H1 (cell line): ENCODE measurements around the gene HABP4.

Experiments used
- ASH2L ChIP-seq: fragments of 200-600, 300-600 bp; sonication (generic); IDR thresholded peaks from one replicate; pipeline ENCODE4 v1.7.1; 2017; ENCODE audit warnings: low read length
- CTCF ChIP-seq, 3 experiments: IDR thresholded peaks; 1 replicate in 2 of 3; 2 replicates in 1 of 3; pipeline versions ENCODE4 v1.5.1 to v1.6.1; 2011; ENCODE audit warnings: low read length in 3 of 3, mild to moderate bottlenecking in 3 of 3, inconsistent platforms in 2 of 3, low read depth in 1 of 3, moderate library complexity in 1 of 3; ENCODE audit not compliant: insufficient read depth in 1 of 3; ENCODE audit errors: control extremely low read depth in 1 of 3
- EP300 ChIP-seq, 2 experiments: IDR thresholded peaks; 1 replicate in 1 of 2; 2 replicates in 1 of 2; pipeline ENCODE4 v1.6.1; 2011 to 2012; ENCODE audit warnings: low read depth in 2 of 2, low read length in 2 of 2, mild to moderate bottlenecking in 2 of 2, borderline replicate concordance in 1 of 2, inconsistent platforms in 1 of 2, moderate library complexity in 1 of 2
- EZH2 ChIP-seq: fragments of 200-600 bp; sonication (generic); IDR thresholded peaks from 2 replicates; pipeline ENCODE4 v1.7.1; 2012; ENCODE audit warnings: low read depth, mild to moderate bottlenecking, moderate library complexity, low read length, inconsistent platforms; ENCODE audit not compliant: severe bottlenecking
- MAFK ChIP-seq: IDR thresholded peaks from 2 replicates; pipeline ENCODE4 v1.6.1; 2012; ENCODE audit warnings: low read depth, mild to moderate bottlenecking, improper control_type of control experiment, low read length
- POLR2A ChIP-seq, 2 experiments: IDR thresholded peaks; 1 replicate in 1 of 2; 2 replicates in 1 of 2; pipeline ENCODE4 v1.6.1; 2011; ENCODE audit warnings: low read depth in 2 of 2, low read length in 2 of 2, mild to moderate bottlenecking in 2 of 2; ENCODE audit errors: control extremely low read depth in 1 of 2
- POLR2AphosphoS5 ChIP-seq: IDR thresholded peaks from 2 replicates; pipeline ENCODE4 v1.6.1; 2011; ENCODE audit warnings: low read depth, low read length
- SIX5 ChIP-seq: IDR thresholded peaks from 2 replicates; pipeline ENCODE4 v1.6.1; 2011; ENCODE audit warnings: mild to moderate bottlenecking, low read depth, low read length

- TF ChIP-seq POLR2AphosphoS5 (no peak), CTCF (IDR thresholded peaks at IDR 0.05; ENCODE audit: control extremely low read depth in 1 of 3, insufficient read depth in 1 of 3, low read depth in 1 of 3, low read length in 3 of 3) (no peak), POLR2A (IDR thresholded peaks at IDR 0.05; ENCODE audit: control extremely low read depth in 1 of 2, low read depth in 2 of 2, low read length in 2 of 2) (no peak), ASH2L (no peak), EZH2 (no peak), EP300 (IDR thresholded peaks at IDR 0.05; ENCODE audit: borderline replicate concordance in 1 of 2, low read depth in 2 of 2, low read length in 2 of 2) (no peak), MAFK (no peak), SIX5 (no peak)
Observed at GRCh38 chr9:96486386-96487028, 36.5 kb downstream of the HABP4 start.
